ENCODE measurements around the gene KLHL42. TPM values are rescaled to one million over a fixed set of nuclear protein-coding genes. Genes with fewer than 3 reads are reported as not detected.
A peak's percentile ranks its signal among the peaks of the same experiment; 100 is the strongest.

KLHL42 gene
- total RNA-seq, 8 experiments from 2014 or later = 9.3 to 38.5 (median 31.4) TPM

GRCh38 chr12:27762757-27763156 is 17.3 kb upstream of the KLHL42 start:
- in situ Hi-C loops (cut with MboI; ENCODE audit: low pct_unique_long_range_greater_than_20kb in 2 of 9, low sequenced_read_pairs in 9 of 9, unreplicated experiment in 9 of 9) = no loop called here
- WGBS, 10 experiments = 71 to 100% (median 86%) methylated on average over 1 to 2 of the region's 2 CpGs; no CpG with 5 or more reads in 3 of the 10 experiments
- no peaks in the 10 kb centered on the region for H3K4me1 ChIP-seq (replicated peaks in 1 of 2)
- no peak overlapping the region for H3K4me3 ChIP-seq
- ATAC-seq (replicated peaks in 6 of 8) = no peak
- H3K27ac ChIP-seq = no peak overlapping the region

- H3K4me1 ChIP-seq (replicated peaks in 1 of 2) = no peaks in the 10 kb centered on the region
- in situ Hi-C loops (cut with MboI; ENCODE audit: low pct_unique_long_range_greater_than_20kb in 2 of 9, low sequenced_read_pairs in 9 of 9, unreplicated experiment in 9 of 9) = no loop called here
- 7 to 100% (median 75%) methylated on average over 1 to 3 of the region's 3 CpGs; no CpG with 5 or more reads in 2 of the 10 experiments for WGBS, 10 experiments
- H3K27ac ChIP-seq = no peak overlapping the region
- H3K4me3 ChIP-seq = no peak overlapping the region
- no peak for ATAC-seq (replicated peaks in 6 of 8)
Observed at GRCh38 chr12:27766587-27766986, 13.4 kb upstream of the KLHL42 start.

GRCh38 chr12:27769142-27769673 is 10.8 kb upstream of the KLHL42 start:
- no peak for ATAC-seq (replicated peaks in 6 of 8)

GRCh38 chr12:27771481-27772327 is 8.3 kb upstream of the KLHL42 start:
- 33 to 100% (median 89%) methylated on average over 1 to 3 of the region's 3 CpGs; no CpG with 5 or more reads in 1 of the 10 experiments for WGBS, 10 experiments
- Histone ChIP-seq H3K4me1 (replicated peaks in 1 of 2) (no peaks in the 10 kb centered on the region), H3K4me3 (no peak overlapping the region), H3K27ac (no peak overlapping the region)
- in situ Hi-C loops (cut with MboI; ENCODE audit: low pct_unique_long_range_greater_than_20kb in 2 of 9, low sequenced_read_pairs in 9 of 9, unreplicated experiment in 9 of 9) = no loop called here
- ATAC-seq (replicated peaks in 6 of 8) = no peak

More at GRCh38 chr12:27769142-27769673, 10.8 kb upstream of the KLHL42 start:
- no peaks in the 10 kb centered on the region for H3K4me1 ChIP-seq (replicated peaks in 1 of 2)
- H3K27ac ChIP-seq = no peak overlapping the region
- 0 to 100% (median 85%) methylated on average over 1 to 8 of the region's 8 CpGs for WGBS, 10 experiments
- in situ Hi-C loops (cut with MboI; ENCODE audit: low pct_unique_long_range_greater_than_20kb in 2 of 9, low sequenced_read_pairs in 9 of 9, unreplicated experiment in 9 of 9) = no loop called here
- no peak overlapping the region for H3K4me3 ChIP-seq

- 35 to 93% (median 82%) methylated on average over 2 to 5 of the region's 5 CpGs for WGBS, 10 experiments
- no peak overlapping the region for H3K27ac ChIP-seq
- in situ Hi-C loops (cut with MboI; ENCODE audit: low pct_unique_long_range_greater_than_20kb in 2 of 9, low sequenced_read_pairs in 9 of 9, unreplicated experiment in 9 of 9) = no loop called here
- no peak for ATAC-seq (replicated peaks in 6 of 8)
- H3K4me3 ChIP-seq = no peak overlapping the region
- H3K4me1 ChIP-seq (replicated peaks in 1 of 2) = no peaks in the 10 kb centered on the region
Observed at GRCh38 chr12:27772328-27773049, 7.5 kb upstream of the KLHL42 start.

GRCh38 chr12:27777141-27777540 is 2.9 kb upstream of the KLHL42 start:
- ATAC-seq (replicated peaks in 6 of 8) = no peak
- no peak overlapping the region for H3K4me3 ChIP-seq
- peaks cover 11 to 12% of the 10 kb centered on the region in 2 donors for H3K4me1 ChIP-seq (replicated peaks in 1 of 2)
- in situ Hi-C loops (cut with MboI; ENCODE audit: low pct_unique_long_range_greater_than_20kb in 2 of 9, low sequenced_read_pairs in 9 of 9, unreplicated experiment in 9 of 9) = no loop called here
- H3K27ac ChIP-seq = no peak overlapping the region
- WGBS, 10 experiments = 33 to 100% (median 83%) methylated on average over 1 to 5 of the region's 5 CpGs

- no peak overlapping the region for H3K27ac ChIP-seq
- H3K4me1 ChIP-seq (replicated peaks in 1 of 2) = peaks cover 13 to 19% of the 10 kb centered on the region in 2 donors
- WGBS, 10 experiments = 40 to 100% (median 78%) methylated on average over 1 of the region's 1 CpG; no CpG with 5 or more reads in 1 of the 10 experiments
- H3K4me3 ChIP-seq = no peak overlapping the region
- no peak for ATAC-seq (replicated peaks in 6 of 8)
- in situ Hi-C loops (cut with MboI; ENCODE audit: low pct_unique_long_range_greater_than_20kb in 2 of 9, low sequenced_read_pairs in 9 of 9, unreplicated experiment in 9 of 9) = no loop called here
Observed at GRCh38 chr12:27778206-27778605, 1.8 kb upstream of the KLHL42 start.

GRCh38 chr12:27779416-27779919 is 565 bp upstream of the KLHL42 start:
- 6 to 21% (median 14%) methylated on average over 4 to 13 of the region's 36 CpGs; no CpG with 5 or more reads in 4 of the 10 experiments for WGBS, 10 experiments
- peak; percentile 3 to 32 (median 20) for ATAC-seq (replicated peaks in 6 of 8)

GRCh38 chr12:27780612-27781408 is 777 bp downstream of the KLHL42 start:
- peak in 6 of 8 experiments; percentile 13 to 61 (median 56) for ATAC-seq (replicated peaks in 6 of 8)
- 0 to 70% (median 23%) methylated on average over 1 to 5 of the region's 27 CpGs; no CpG with 5 or more reads in 3 of the 10 experiments for WGBS, 10 experiments
- in situ Hi-C loops (cut with MboI; ENCODE audit: low pct_unique_long_range_greater_than_20kb in 2 of 9, low sequenced_read_pairs in 9 of 9, unreplicated experiment in 9 of 9) = no loop called here
- Histone ChIP-seq H3K27ac (peak overlapping the region; percentile 94 to 97), H3K4me1 (replicated peaks in 1 of 2) (peaks cover 13 to 21% of the 10 kb centered on the region in 2 donors), H3K4me3 (peak overlapping the region; percentile 49 to 99 (median 65))

More at GRCh38 chr12:27779416-27779919, 565 bp upstream of the KLHL42 start:
- H3K4me3 ChIP-seq = peak overlapping the region; percentile 49 to 99 (median 65)
- in situ Hi-C loops (cut with MboI; ENCODE audit: low pct_unique_long_range_greater_than_20kb in 2 of 9, low sequenced_read_pairs in 9 of 9, unreplicated experiment in 9 of 9) = no loop called here
- peaks cover 13 to 19% of the 10 kb centered on the region in 2 donors for H3K4me1 ChIP-seq (replicated peaks in 1 of 2)
- H3K27ac ChIP-seq = peak overlapping the region; percentile 94 to 97

GRCh38 chr12:27781680-27782079 is 1.6 kb downstream of the KLHL42 start:
- WGBS, 10 experiments = 40 to 80% (median 56%) methylated on average over 2 to 5 of the region's 5 CpGs; no CpG with 5 or more reads in 1 of the 10 experiments
- in situ Hi-C loops (cut with MboI; ENCODE audit: low pct_unique_long_range_greater_than_20kb in 2 of 9, low sequenced_read_pairs in 9 of 9, unreplicated experiment in 9 of 9) = no loop called here
- no peak for ATAC-seq (replicated peaks in 6 of 8)
- Histone ChIP-seq H3K4me3 (peak overlapping the region; percentile 49 to 99 (median 65)), H3K4me1 (replicated peaks in 1 of 2) (peaks cover 13 to 21% of the 10 kb centered on the region in 2 donors), H3K27ac (no peak overlapping the region)

- in situ Hi-C loops (cut with MboI; ENCODE audit: low pct_unique_long_range_greater_than_20kb in 2 of 9, low sequenced_read_pairs in 9 of 9, unreplicated experiment in 9 of 9) = no loop called here
- WGBS, 10 experiments = 43 to 100% (median 90%) methylated on average over 1 of the region's 1 CpG; no CpG with 5 or more reads in 6 of the 10 experiments
- Histone ChIP-seq H3K4me1 (replicated peaks in 1 of 2) (peaks cover 13 to 21% of the 10 kb centered on the region in 2 donors), H3K27ac (no peak overlapping the region), H3K4me3 (peak overlapping the region in 4 of 5 donors; percentile 49 to 99 (median 62))
- ATAC-seq (replicated peaks in 6 of 8) = no peak
Observed at GRCh38 chr12:27782481-27782880, 2.4 kb downstream of the KLHL42 start.

- 34 to 100% (median 93%) methylated on average over 1 to 3 of the region's 3 CpGs for WGBS, 10 experiments
- in situ Hi-C loops (cut with MboI; ENCODE audit: low pct_unique_long_range_greater_than_20kb in 2 of 9, low sequenced_read_pairs in 9 of 9, unreplicated experiment in 9 of 9) = no loop called here
- ATAC-seq (replicated peaks in 6 of 8) = no peak
- Histone ChIP-seq H3K4me3 (no peak overlapping the region), H3K4me1 (replicated peaks in 1 of 2) (peaks cover 7 to 18% of the 10 kb centered on the region in 2 donors), H3K27ac (no peak overlapping the region)
Observed at GRCh38 chr12:27785882-27786570, 6.0 kb downstream of the KLHL42 start.

All from motor neuron (in vitro differentiated cells).